Keratinocyte (primary cell): ENCODE measurements around the gene HOTAIR. TPM values are rescaled to one million over a fixed set of nuclear protein-coding genes. Genes with fewer than 3 reads are reported as not detected.

ENCODE experiments used
- DNase-seq: peaks from one replicate; pipeline ENCODE4 v3.0.0-alpha.2; 2011; ENCODE audit warnings: low read depth, missing footprints, low spot score
- FAIRE-seq: peaks from 2 replicates; lab custom pipeline; 2011; peaks lifted over from hg19 to GRCh38; lab: Jason Lieb, UNC
- H2AFZ ChIP-seq: 2 replicates; pipeline ENCODE4 v1.6.0; 2012; ENCODE audit warnings: low read length, control low read depth, inconsistent platforms; ENCODE audit not compliant: control insufficient read depth
- H3K27ac ChIP-seq: 2 replicates; pipeline ENCODE4 v1.5.1; 2011; ENCODE audit warnings: low read length; ENCODE audit not compliant: control insufficient read depth, insufficient read depth
- H3K27me3 ChIP-seq: 3 replicates; pipeline ENCODE4 v1.6.0; 2011; ENCODE audit warnings: low read length; ENCODE audit not compliant: control insufficient read depth, insufficient read depth; ENCODE audit errors: extremely low read depth
- H3K36me3 ChIP-seq, 2 experiments: 2 replicates in 1 of 2; 3 replicates in 1 of 2; pipeline ENCODE4 v1.5.1; 2011; ENCODE audit warnings: low read length in 2 of 2, mild to moderate bottlenecking in 1 of 2; ENCODE audit not compliant: control insufficient read depth in 2 of 2, insufficient read depth in 2 of 2; ENCODE audit errors: extremely low read depth in 1 of 2
- H3K4me1 ChIP-seq: 3 replicates; pipeline ENCODE4 v1.5.1; 2011; ENCODE audit warnings: low read length; ENCODE audit not compliant: control insufficient read depth, insufficient read depth; ENCODE audit errors: extremely low read depth
- H3K4me2 ChIP-seq: 3 replicates; pipeline ENCODE4 v1.6.0; 2011; ENCODE audit warnings: low read depth, low read length; ENCODE audit not compliant: control insufficient read depth, insufficient read depth; ENCODE audit errors: extremely low read depth
- H3K4me3 ChIP-seq, 3 experiments: fragments of 200-600 bp in 1 of 3; sonication (generic) in 1 of 3; 2 replicates in 2 of 3; 3 replicates in 1 of 3; pipeline ENCODE4 v1.5.1; 2011 to 2016; ENCODE audit warnings: low read length in 3 of 3, mild to moderate bottlenecking in 3 of 3, control low read depth in 2 of 3, inconsistent platforms in 1 of 3, low read depth in 1 of 3, mixed read lengths in 1 of 3, mixed run types in 1 of 3, moderate library complexity in 1 of 3; ENCODE audit not compliant: control insufficient read depth in 2 of 3, insufficient read depth in 2 of 3; ENCODE audit errors: extremely low read depth in 1 of 3
- H3K79me2 ChIP-seq: 2 replicates; pipeline ENCODE4 v1.6.0; 2012; ENCODE audit warnings: low read length; ENCODE audit not compliant: control insufficient read depth, insufficient read depth
- H3K9ac ChIP-seq: 3 replicates; pipeline ENCODE4 v1.6.0; 2011; ENCODE audit warnings: low read length; ENCODE audit not compliant: control insufficient read depth, insufficient read depth; ENCODE audit errors: extremely low read depth
- H3K9me1 ChIP-seq: 3 replicates; pipeline ENCODE4 v1.6.0; 2011; ENCODE audit warnings: low read length; ENCODE audit not compliant: control insufficient read depth, insufficient read depth; ENCODE audit errors: extremely low read depth
- H3K9me3 ChIP-seq: 2 replicates; pipeline ENCODE4 v1.5.1; 2012; ENCODE audit warnings: low read depth, low read length; ENCODE audit not compliant: control insufficient read depth
- H4K20me1 ChIP-seq: 3 replicates; pipeline ENCODE4 v1.6.0; 2011; ENCODE audit warnings: low read length; ENCODE audit not compliant: control insufficient read depth, insufficient read depth; ENCODE audit errors: extremely low read depth
- EZH2 ChIP-seq: IDR thresholded peaks from one replicate; pipeline ENCODE4 v1.6.1; 2012; ENCODE audit warnings: inconsistent platforms, mild to moderate bottlenecking, low read length, moderate library complexity
- dilution Hi-C: fragments of 300-500 bp; cut with MboI; formaldehyde crosslinking; loops from one replicate; pipeline ENCODE4 v1.7.0; 2020; ENCODE audit warnings: low sequenced_read_pairs; ENCODE audit not compliant: extremely low pct_ligation_motif_present
- polyA plus RNA-seq, 5 experiments: library from polyadenylated mRNA; depleted of rRNA in 3 of 5; stranded (reverse) in 3 of 5; stranded (forward) in 1 of 5; unstranded in 1 of 5; fragments of >200 nt; gene quantifications; 1 replicate in 1 of 5; 2 replicates in 3 of 5; 3 replicates in 1 of 5; pipeline versions ENCODE4 v1.2.1 to v1.2.3, GENCODE V29; 2011 to 2012; ENCODE audit warnings: missing spikeins in 2 of 5, low read depth in 1 of 5, low replicate concordance in 1 of 5
- TF ChIP-seq, protein P1 (sequence below), 3 experiments: IDR thresholded peaks in 1 of 3; conservative IDR thresholded peaks in 1 of 3; optimal IDR thresholded peaks in 1 of 3; 2 replicates in 2 of 3; 3 replicates in 1 of 3; pipeline versions ENCODE3 to v1.5.1; 2011; ENCODE audit warnings: low read length in 3 of 3, mild to moderate bottlenecking in 3 of 3, moderate library complexity in 2 of 3, control low read depth in 1 of 3, inconsistent platforms in 1 of 3; ENCODE audit not compliant: insufficient read depth in 2 of 3; ENCODE audit errors: extremely low read depth in 1 of 3

Gene HOTAIR
- polyA plus RNA-seq, 1 donor (not counting 4 experiments of a cell fraction or from before 2014, with no cell fraction given) = 4.0 TPM

DNA sequence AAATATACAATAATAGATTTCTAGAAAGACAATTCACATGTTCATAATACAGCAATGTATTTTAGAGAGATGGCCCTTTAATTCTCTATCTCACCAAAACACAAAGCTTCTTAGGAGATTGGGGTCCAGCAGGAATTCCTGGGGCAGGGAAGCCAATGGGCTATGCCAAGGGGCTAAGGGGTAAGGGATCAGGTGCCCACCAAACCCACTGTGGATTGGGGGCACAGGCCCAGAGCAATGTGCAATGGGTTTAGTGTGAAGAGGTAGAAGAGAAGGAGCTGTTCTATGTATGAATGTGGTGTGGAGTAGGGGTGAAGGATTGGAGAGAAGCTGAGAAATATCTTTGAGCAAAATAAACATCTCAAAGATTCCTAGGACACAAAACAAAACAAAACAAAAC is 33.6 kb downstream of the HOTAIR start:
- H3K4me2 ChIP-seq = peak overlapping the region; percentile 67
- H2AFZ ChIP-seq = no peak overlapping the region
- H3K27ac ChIP-seq = no peak overlapping the region
- DNase-seq (no peak), FAIRE-seq (no peak)
- dilution Hi-C loops = loop anchor here (25.0 kb wide), 1 partner anchor 179 kb away; the partner anchor contains the start of gene CISTR
- peaks cover 18% of the 10 kb centered on the region for H3K4me1 ChIP-seq
- peak overlapping the region in 2 of 3 experiments; percentile 29 to 42 for H3K4me3 ChIP-seq
- H3K27me3 ChIP-seq = peaks cover 2% of the 10 kb centered on the region
- peaks cover 6 to 9% of the 10 kb centered on the region in 2 experiments for H3K36me3 ChIP-seq
- no peaks in the 10 kb centered on the region for H4K20me1 ChIP-seq
- H3K9ac ChIP-seq = no peak overlapping the region
- H3K9me1 ChIP-seq = peaks cover 3% of the 10 kb centered on the region
- no peaks in the 10 kb centered on the region for H3K9me3 ChIP-seq
- H3K79me2 ChIP-seq = peaks cover 20% of the 10 kb centered on the region
- no peak for TF ChIP-seq EZH2
- TF ChIP-seq, protein P1, sequence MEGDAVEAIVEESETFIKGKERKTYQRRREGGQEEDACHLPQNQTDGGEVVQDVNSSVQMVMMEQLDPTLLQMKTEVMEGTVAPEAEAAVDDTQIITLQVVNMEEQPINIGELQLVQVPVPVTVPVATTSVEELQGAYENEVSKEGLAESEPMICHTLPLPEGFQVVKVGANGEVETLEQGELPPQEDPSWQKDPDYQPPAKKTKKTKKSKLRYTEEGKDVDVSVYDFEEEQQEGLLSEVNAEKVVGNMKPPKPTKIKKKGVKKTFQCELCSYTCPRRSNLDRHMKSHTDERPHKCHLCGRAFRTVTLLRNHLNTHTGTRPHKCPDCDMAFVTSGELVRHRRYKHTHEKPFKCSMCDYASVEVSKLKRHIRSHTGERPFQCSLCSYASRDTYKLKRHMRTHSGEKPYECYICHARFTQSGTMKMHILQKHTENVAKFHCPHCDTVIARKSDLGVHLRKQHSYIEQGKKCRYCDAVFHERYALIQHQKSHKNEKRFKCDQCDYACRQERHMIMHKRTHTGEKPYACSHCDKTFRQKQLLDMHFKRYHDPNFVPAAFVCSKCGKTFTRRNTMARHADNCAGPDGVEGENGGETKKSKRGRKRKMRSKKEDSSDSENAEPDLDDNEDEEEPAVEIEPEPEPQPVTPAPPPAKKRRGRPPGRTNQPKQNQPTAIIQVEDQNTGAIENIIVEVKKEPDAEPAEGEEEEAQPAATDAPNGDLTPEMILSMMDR (optimal IDR thresholded peaks at IDR 0.05 in 1 of 3, IDR thresholded peaks at IDR 0.05 in 1 of 3, conservative IDR thresholded peaks at IDR 0.05 in 1 of 3; ENCODE audit: extremely low read depth in 1 of 3, insufficient read depth in 2 of 3, low read length in 3 of 3) = no peak

GRCh38 chr12:53940443-53941014 is 34.2 kb downstream of the HOTAIR start:
- peak overlapping the region; percentile 12 for H2AFZ ChIP-seq

More at GRCh38 chr12:53940443-53941014, 34.2 kb downstream of the HOTAIR start:
- H3K4me1 ChIP-seq = peaks cover 18% of the 10 kb centered on the region
- FAIRE-seq = peak; percentile 26
- peaks cover 3% of the 10 kb centered on the region for H3K9me1 ChIP-seq
- no peak for TF ChIP-seq EZH2
- TF ChIP-seq, protein P1 (optimal IDR thresholded peaks at IDR 0.05 in 1 of 3, IDR thresholded peaks at IDR 0.05 in 1 of 3, conservative IDR thresholded peaks at IDR 0.05 in 1 of 3; ENCODE audit: extremely low read depth in 1 of 3, insufficient read depth in 2 of 3, low read length in 3 of 3) = no peak
- peak overlapping the region; percentile 79 for H3K9ac ChIP-seq
- H3K27me3 ChIP-seq = peaks cover 7% of the 10 kb centered on the region
- no peak overlapping the region for H3K27ac ChIP-seq
- no peaks in the 10 kb centered on the region for H3K9me3 ChIP-seq
- dilution Hi-C loops = loop anchor here (25.0 kb wide), 1 partner anchor 178 kb away; the partner anchor contains the start of gene CISTR
- H3K79me2 ChIP-seq = peaks cover 20% of the 10 kb centered on the region
- DNase-seq = no peak
- peak overlapping the region; percentile 96 for H3K4me2 ChIP-seq
- no peaks in the 10 kb centered on the region for H4K20me1 ChIP-seq
- H3K36me3 ChIP-seq = peaks cover 3 to 6% of the 10 kb centered on the region in 2 experiments
- peak overlapping the region; percentile 70 to 93 (median 85) for H3K4me3 ChIP-seq
